ENCODE data around the gene PIP5K1B.

The PIP5K1B gene

GRCh38 chr9:68894502-68894901 lies 189.5 kb downstream of the PIP5K1B start:
- in situ Hi-C loops (cut with HindIII; ENCODE audit: low sequenced_read_pairs), result loop anchor here (25.0 kb wide), 1 partner anchor 93 kb away; no protein-coding TSS in a partner anchor

GRCh38 chr9:68895741-68896478 lies 190.9 kb downstream of the PIP5K1B start:
- in situ Hi-C loops (cut with HindIII; ENCODE audit: low sequenced_read_pairs), result loop anchor here (25.0 kb wide), 1 partner anchor 91 kb away; no protein-coding TSS in a partner anchor

DNA sequence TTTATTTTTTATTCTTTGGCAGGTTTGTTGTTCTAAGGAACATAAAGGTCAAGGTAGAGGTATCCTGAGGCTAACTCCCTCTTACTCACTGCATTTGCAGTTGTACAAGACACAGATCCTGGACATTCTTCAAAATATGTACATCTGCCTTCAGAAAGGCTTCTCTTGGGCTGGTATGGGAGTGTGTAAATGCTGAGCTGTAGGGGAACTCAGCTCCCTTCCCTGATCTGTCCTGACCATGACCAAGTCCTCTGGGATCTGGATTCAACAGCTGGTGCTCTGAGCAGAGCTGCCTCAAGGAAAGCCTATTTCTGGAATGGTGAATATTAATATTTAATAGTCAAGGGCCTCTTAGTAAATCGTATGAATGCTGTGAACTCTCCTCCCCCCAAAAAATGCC lies 191.4 kb downstream of the PIP5K1B start:
- in situ Hi-C loops (cut with HindIII; ENCODE audit: low sequenced_read_pairs), result loop anchor here (25.0 kb wide), 1 partner anchor 91 kb away; no protein-coding TSS in a partner anchor

DNA sequence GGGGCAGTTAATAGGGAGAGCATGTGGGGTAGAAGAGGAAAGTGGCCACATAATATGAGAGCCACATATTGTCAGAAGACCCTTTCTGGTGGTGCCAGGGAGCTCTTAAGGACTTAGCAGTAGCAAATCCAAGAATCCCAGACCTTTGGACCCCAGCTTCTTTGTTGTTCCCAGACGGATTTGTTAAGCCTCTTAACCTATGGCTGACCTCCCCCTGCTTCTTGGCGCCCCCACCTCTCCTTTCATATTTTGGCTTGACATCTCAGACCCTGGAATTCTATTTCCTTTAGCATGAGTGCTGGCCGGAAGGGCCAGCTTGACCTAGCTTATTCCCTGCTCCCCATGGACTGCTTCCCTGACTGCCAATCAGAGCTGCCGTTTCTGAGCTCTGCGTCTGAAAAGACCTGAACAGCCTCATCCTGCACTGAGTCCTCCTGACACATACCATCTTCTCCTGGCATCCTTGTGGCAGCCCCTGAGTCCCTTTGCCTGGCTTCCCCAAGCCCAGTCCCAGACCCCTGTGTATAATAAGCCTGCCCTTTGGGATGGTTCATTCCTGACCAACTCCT lies 192.6 kb downstream of the PIP5K1B start:
- in situ Hi-C loops (cut with HindIII; ENCODE audit: low sequenced_read_pairs), result loop anchor here (25.0 kb wide), 1 partner anchor 90 kb away; no protein-coding TSS in a partner anchor

GRCh38 chr9:68898781-68899439 lies 193.9 kb downstream of the PIP5K1B start:
- in situ Hi-C loops (cut with HindIII; ENCODE audit: low sequenced_read_pairs), result loop anchor here (25.0 kb wide), 1 partner anchor 88 kb away; no protein-coding TSS in a partner anchor

DNA sequence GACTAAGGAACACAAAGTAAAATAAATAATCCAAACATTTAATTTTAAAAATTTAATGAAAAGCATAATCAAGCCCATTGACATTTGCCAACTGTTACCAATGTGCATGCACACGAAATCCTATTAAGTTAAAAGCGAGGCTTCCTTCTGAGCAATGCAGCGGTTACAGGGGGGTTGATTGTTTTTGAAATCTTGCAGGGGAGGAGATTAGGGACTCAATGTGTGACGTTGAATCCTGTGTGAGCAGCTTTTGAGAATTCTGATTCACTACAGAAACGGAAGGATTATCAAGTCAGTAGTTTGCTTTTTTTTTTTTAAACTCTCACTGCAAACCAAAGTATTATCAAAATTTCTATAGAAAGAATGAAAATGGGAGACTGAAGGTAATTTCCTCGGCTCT lies 199.4 kb downstream of the PIP5K1B start:
- in situ Hi-C loops (cut with HindIII; ENCODE audit: low sequenced_read_pairs), result no loop called here

- in situ Hi-C loops (cut with HindIII; ENCODE audit: low sequenced_read_pairs), result no loop called here
Measured at GRCh38 chr9:68905129-68905528, 200.1 kb downstream of the PIP5K1B start.

GRCh38 chr9:68907910-68908309 lies 202.9 kb downstream of the PIP5K1B start:
- in situ Hi-C loops (cut with HindIII; ENCODE audit: low sequenced_read_pairs), result no loop called here

- in situ Hi-C loops (cut with HindIII; ENCODE audit: low sequenced_read_pairs), result no loop called here
Measured at GRCh38 chr9:68912561-68912960, 207.5 kb downstream of the PIP5K1B start.

- in situ Hi-C loops (cut with HindIII; ENCODE audit: low sequenced_read_pairs), result no loop called here
Measured at GRCh38 chr9:68913054-68913453, 208.0 kb downstream of the PIP5K1B start.

GRCh38 chr9:68914751-68915150 lies 209.7 kb downstream of the PIP5K1B start:
- in situ Hi-C loops (cut with HindIII; ENCODE audit: low sequenced_read_pairs), result no loop called here

GRCh38 chr9:68919661-68920060 lies 214.6 kb downstream of the PIP5K1B start:
- in situ Hi-C loops (cut with HindIII; ENCODE audit: low sequenced_read_pairs), result no loop called here

DNA sequence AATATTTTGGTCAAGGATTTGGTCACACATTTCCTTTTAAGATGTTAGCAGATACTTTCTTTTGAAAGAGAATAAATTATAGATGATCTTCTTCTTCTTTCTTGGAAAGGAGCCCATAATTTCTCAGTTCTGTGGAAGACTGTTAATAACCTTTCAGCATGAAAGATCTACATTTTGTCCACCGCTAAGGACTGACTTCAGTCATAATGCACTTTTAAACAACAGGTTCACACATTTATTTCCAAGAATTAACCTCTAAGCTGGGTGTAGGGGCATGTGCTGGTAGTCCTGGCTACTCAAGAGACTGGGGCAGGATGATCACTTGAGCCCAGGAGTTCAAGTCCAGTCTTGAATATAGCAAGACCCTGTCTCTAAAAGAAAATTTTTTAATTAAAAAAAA lies 215.9 kb downstream of the PIP5K1B start:
- in situ Hi-C loops (cut with HindIII; ENCODE audit: low sequenced_read_pairs), result no loop called here

GRCh38 chr9:68923480-68923879 lies 218.4 kb downstream of the PIP5K1B start:
- in situ Hi-C loops (cut with HindIII; ENCODE audit: low sequenced_read_pairs), result no loop called here

GRCh38 chr9:68925175-68925574 lies 220.1 kb downstream of the PIP5K1B start:
- in situ Hi-C loops (cut with HindIII; ENCODE audit: low sequenced_read_pairs), result no loop called here

DNA sequence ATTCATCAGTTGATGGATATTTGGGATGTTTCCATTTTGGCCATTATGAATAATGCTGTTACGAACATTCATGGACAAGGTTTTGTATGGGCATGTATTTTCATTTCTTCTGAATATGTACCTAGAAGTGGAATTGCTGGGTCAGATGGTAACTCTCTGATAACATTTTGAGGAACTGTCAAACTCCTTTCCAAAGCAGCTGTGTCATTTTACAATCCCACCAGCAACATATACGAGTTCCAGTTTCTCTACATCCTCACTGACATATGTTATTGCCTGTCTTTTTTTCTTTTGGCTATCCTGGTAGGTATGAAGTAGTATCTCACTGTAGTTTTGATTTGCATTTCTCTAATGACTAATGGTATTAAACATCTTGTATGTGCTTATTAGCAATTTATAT lies 222.1 kb downstream of the PIP5K1B start:
- in situ Hi-C loops (cut with HindIII; ENCODE audit: low sequenced_read_pairs), result no loop called here

DNA sequence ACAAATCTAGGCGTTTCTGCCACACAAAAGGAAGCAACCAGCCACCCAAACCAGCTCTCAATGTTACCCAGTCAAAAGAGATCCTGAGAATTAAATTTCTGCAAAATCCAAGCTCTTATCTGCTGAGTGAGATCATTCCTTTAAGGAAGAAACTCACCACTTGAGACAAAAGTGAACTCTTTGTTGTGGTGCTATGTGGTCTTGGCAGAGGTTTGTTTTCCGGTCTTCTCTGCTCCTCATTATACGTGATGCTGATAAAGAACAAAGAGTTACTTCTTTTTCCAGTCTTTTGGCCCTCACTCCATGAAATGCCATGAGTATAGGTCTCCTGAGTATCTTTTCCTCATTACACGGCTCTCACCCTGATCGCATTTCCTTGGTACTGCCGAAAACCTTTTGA lies 226.8 kb downstream of the PIP5K1B start:
- in situ Hi-C loops (cut with HindIII; ENCODE audit: low sequenced_read_pairs), result loop anchor here (5.0 kb wide), 1 partner anchor 90 kb away; no protein-coding TSS in a partner anchor

- in situ Hi-C loops (cut with HindIII; ENCODE audit: low sequenced_read_pairs), result loop anchor here (5.0 kb wide), 1 partner anchor 90 kb away; no protein-coding TSS in a partner anchor
Measured at GRCh38 chr9:68932458-68932857, 227.4 kb downstream of the PIP5K1B start.

GRCh38 chr9:68933434-68934328 lies 228.6 kb downstream of the PIP5K1B start:
- in situ Hi-C loops (cut with HindIII; ENCODE audit: low sequenced_read_pairs), result loop anchor here (5.0 kb wide), 1 partner anchor 89 kb away; no protein-coding TSS in a partner anchor

DNA sequence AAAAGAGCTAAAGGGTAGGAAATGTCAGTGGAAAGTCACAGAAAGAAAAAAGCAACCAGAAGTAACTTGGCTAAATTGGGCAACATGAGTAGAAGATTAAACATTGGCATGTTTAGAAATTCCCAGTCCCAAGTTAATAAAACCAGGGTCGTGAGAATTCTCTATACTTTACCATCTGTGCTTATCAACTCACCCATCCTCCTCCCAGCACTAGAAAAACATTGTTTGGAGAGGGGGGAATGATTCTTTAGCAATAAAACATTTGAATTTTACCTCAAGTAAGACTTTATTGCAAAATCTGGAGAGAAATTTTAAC lies 229.2 kb downstream of the PIP5K1B start:
- in situ Hi-C loops (cut with HindIII; ENCODE audit: low sequenced_read_pairs), result loop anchor here (5.0 kb wide), 1 partner anchor 88 kb away; no protein-coding TSS in a partner anchor

GRCh38 chr9:68940573-68940972 lies 235.5 kb downstream of the PIP5K1B start:
- in situ Hi-C loops (cut with HindIII; ENCODE audit: low sequenced_read_pairs), result no loop called here
